GM12878 (cell line): ENCODE measurements around the gene FOS. TPM values are rescaled to one million over a fixed set of nuclear protein-coding genes. Genes with fewer than 3 reads are reported as not detected.

Source experiments
- ATAC-seq: fragments of 200-7000 bp; cut with Tn5 transposase; 3 replicates; pipeline ENCODE4 v1.9.1; 2020; ENCODE audit warnings: mild to moderate bottlenecking, moderate library complexity
- BruUV-seq: library from RNA; stranded (reverse); fragments of 400-500 nt; replicated peaks from 2 replicates; lab custom pipeline; 2021; lab: Mats Ljungman, UMichigan
- CTCF ChIA-PET: fragments of 300-600 bp; sonication (Branson Sonifier 250); formaldehyde crosslinking; extraction: SDS; loops from one replicate; lab custom pipeline; 2021; ENCODE audit warnings: inconsistent platforms; lab: Yijun Ruan, JAX
- POLR2A ChIA-PET: fragments of 350-600 bp; formaldehyde crosslinking; extraction: SDS; loops from one replicate; lab custom pipeline; 2021; ENCODE audit warnings: inconsistent platforms; lab: Charles Lee
- RAD21 ChIA-PET: fragments of 300-600 bp; sonication (Branson Sonifier 250); formaldehyde crosslinking; loops from one replicate; lab custom pipeline; 2023; ENCODE audit warnings: antibody characterized with exemption; ENCODE audit not compliant: unreplicated experiment; lab: Charles Lee
- SMC1A ChIA-PET: fragments of 300-600 bp; sonication (Branson Sonifier 250); formaldehyde crosslinking; loops from one replicate; lab custom pipeline; 2023; ENCODE audit not compliant: unreplicated experiment, uncharacterized antibody; lab: Charles Lee
- DNase-seq: peaks from one replicate; pipeline ENCODE4 v3.0.0-alpha.2; 2011; ENCODE audit warnings: low read depth, low spot score
- FAIRE-seq: peaks from 3 replicates; lab custom pipeline; 2011; peaks lifted over from hg19 to GRCh38; lab: Jason Lieb, UNC
- H2AFZ ChIP-seq: 2 replicates; pipeline ENCODE4 v1.6.0; 2011; ENCODE audit warnings: low read depth, low read length, control low read depth; ENCODE audit not compliant: control insufficient read depth
- H3K27ac ChIP-seq: 2 replicates; pipeline ENCODE4 v1.5.1; 2011; ENCODE audit warnings: control low read depth; ENCODE audit not compliant: control insufficient read depth, insufficient read depth
- H3K27me3 ChIP-seq, 2 experiments: replicated peaks in 1 of 2; 2 replicates each; pipeline versions ENCODE4 v1.6.0 to v1.6.1; 2011; ENCODE audit warnings: low read length in 1 of 2; ENCODE audit not compliant: control insufficient read depth in 2 of 2, insufficient read depth in 2 of 2
- H3K36me3 ChIP-seq, 2 experiments: 2 replicates each; pipeline ENCODE4 v1.5.1; 2011; ENCODE audit warnings: low read length in 1 of 2; ENCODE audit not compliant: control insufficient read depth in 2 of 2, insufficient read depth in 2 of 2
- H3K4me1 ChIP-seq: 2 replicates; pipeline ENCODE4 v1.6.1; 2011; ENCODE audit warnings: mild to moderate bottlenecking, low read length, moderate library complexity, mixed read lengths; ENCODE audit not compliant: control insufficient read depth, insufficient read depth
- H3K4me2 ChIP-seq: 2 replicates; pipeline ENCODE4 v1.6.0; 2011; ENCODE audit warnings: control low read depth; ENCODE audit not compliant: control insufficient read depth, insufficient read depth
- H3K4me3 ChIP-seq: fragments of 200-600 bp; sonication (generic); 2 replicates; pipeline ENCODE4 v1.5.1; 2016
- H3K79me2 ChIP-seq: 2 replicates; pipeline ENCODE4 v1.6.0; 2011; ENCODE audit warnings: low read length; ENCODE audit not compliant: control insufficient read depth, insufficient read depth
- H3K9ac ChIP-seq: 2 replicates; pipeline ENCODE4 v1.8.0; 2011; ENCODE audit warnings: low read length, control low read depth, mixed read lengths; ENCODE audit not compliant: control insufficient read depth, insufficient read depth
- H3K9me3 ChIP-seq: replicated peaks from 3 replicates; pipeline ENCODE4 v1.5.1; 2011; ENCODE audit warnings: mild to moderate bottlenecking, low read length; ENCODE audit not compliant: control insufficient read depth, insufficient read depth
- H4K20me1 ChIP-seq: 2 replicates; pipeline ENCODE4 v1.6.0; 2011; ENCODE audit not compliant: control insufficient read depth, insufficient read depth
- CEBPB ChIP-seq, 2 experiments: fragments of 150-350 bp in 1 of 2; IDR thresholded peaks; 2 replicates each; pipeline ENCODE4 v1.6.1; 2012 to 2014; ENCODE audit warnings: low read depth in 2 of 2, low read length in 2 of 2, borderline replicate concordance in 1 of 2, inconsistent platforms in 1 of 2
- DPF2 ChIP-seq: fragments of 450-650 bp; IDR thresholded peaks from 2 replicates; pipeline ENCODE4 v1.6.1; 2017; ENCODE audit warnings: mild to moderate bottlenecking
- EP300 ChIP-seq, 2 experiments: fragments of 150-350 bp in 1 of 2; IDR thresholded peaks; 2 replicates each; pipeline ENCODE4 v1.6.1; 2011 to 2012; ENCODE audit warnings: low read depth in 2 of 2, low read length in 2 of 2, borderline replicate concordance in 1 of 2, improper control_type of control experiment in 1 of 2, inconsistent platforms in 1 of 2; ENCODE audit not compliant: control insufficient read depth in 1 of 2
- ETV6 ChIP-seq, 2 experiments: fragments of 450-650 bp in 1 of 2; IDR thresholded peaks in 1 of 2; conservative IDR thresholded peaks in 1 of 2; 2 replicates each; pipeline ENCODE4 v1.6.1; 2014; ENCODE audit warnings: antibody characterized with exemption in 1 of 2, borderline replicate concordance in 1 of 2, low read depth in 1 of 2, mild to moderate bottlenecking in 1 of 2, moderate library complexity in 1 of 2
- FOXK2 ChIP-seq: fragments of 450-650 bp; IDR thresholded peaks from 2 replicates; pipeline ENCODE4 v1.6.1; 2017; ENCODE audit warnings: mild to moderate bottlenecking, moderate library complexity
- MEF2B ChIP-seq: fragments of 450-650 bp; IDR thresholded peaks from 2 replicates; pipeline ENCODE4 v1.6.1; 2018; ENCODE audit warnings: mild to moderate bottlenecking, moderate library complexity; ENCODE audit not compliant: partially characterized antibody, poor library complexity, severe bottlenecking
- POU2F2 ChIP-seq: IDR thresholded peaks from 3 replicates; pipeline ENCODE4 v1.6.1; 2011; ENCODE audit warnings: low read depth, mild to moderate bottlenecking, low read length, borderline replicate concordance
- RUNX3 ChIP-seq: IDR thresholded peaks from 2 replicates; pipeline ENCODE4 v1.6.1; 2012; ENCODE audit warnings: low read length, inconsistent platforms
- SMC3 ChIP-seq: IDR thresholded peaks from 2 replicates; pipeline ENCODE4 v1.6.1; 2011; ENCODE audit warnings: low read length, improper control_type of control experiment, borderline replicate concordance
- SRF ChIP-seq, 2 experiments: IDR thresholded peaks; 2 replicates each; pipeline ENCODE4 v1.6.1; 2011; ENCODE audit warnings: low read depth in 2 of 2, low read length in 2 of 2, mild to moderate bottlenecking in 1 of 2, moderate library complexity in 1 of 2
- STAT1 ChIP-seq: fragments of 450-650 bp; conservative IDR thresholded peaks from 2 replicates; pipeline ENCODE4 v1.6.1; 2014; ENCODE audit warnings: antibody characterized with exemption, mild to moderate bottlenecking
- ZZZ3 ChIP-seq: IDR thresholded peaks from 2 replicates; pipeline ENCODE4 v1.6.1; 2011; ENCODE audit warnings: low read depth; ENCODE audit not compliant: control insufficient read depth, insufficient read length
- WGBS: methylation state at CpG from one replicate; pipeline ENCODE4 v1.1.6; 2016; ENCODE audit warnings: low lambda C conversion rate; ENCODE audit not compliant: insufficient replicate concordance, insufficient coverage; ENCODE audit errors: missing lambda C conversion rate; 5-methylcytosine and 5-hydroxymethylcytosine counted together
- in situ Hi-C: fragments of 300-500 bp; cut with MboI; formaldehyde crosslinking; loops from 9 replicates; pipeline ENCODE4 v1.14.3; 2018; ENCODE audit warnings: mixed read lengths
- intact Hi-C: fragments of 100-400 bp; cut with micrococcal nuclease; formaldehyde crosslinking; loops from one replicate; pipeline ENCODE4 v1.14.2; 2022; ENCODE audit not compliant: unreplicated experiment
- polyA plus RNA-seq, 11 experiments: library from polyadenylated mRNA; depleted of rRNA in 4 of 11; unstranded in 6 of 11; stranded (reverse) in 5 of 11; fragments of >200 nt; fragmentation: Nextera tagmentation in 4 of 11; fragmentation: Illumina TruSeq in 1 of 11; extraction: Ambion mirVana in 4 of 11; extraction: Trizol in 1 of 11; gene quantifications; 1 replicate in 1 of 11; 2 replicates in 10 of 11; pipeline versions ENCODE4 v1.2.1 to v1.2.3, GENCODE V29; 2011 to 2016; ENCODE audit warnings: inconsistent platforms in 2 of 11, missing spikeins in 2 of 11, low read depth in 1 of 11
- total RNA-seq, 4 experiments: library from RNA; depleted of rRNA in 3 of 4; stranded (reverse); fragments of >200 nt in 3 of 4; fragmentation: Illumina TruSeq in 1 of 4; extraction: Trizol in 1 of 4; gene quantifications; 2 replicates each; pipeline versions ENCODE4 v1.2.1 to v1.2.3, GENCODE V29; 2013 to 2021
- TF ChIP-seq, protein P1 (sequence below): fragments of 450-650 bp; IDR thresholded peaks from 2 replicates; pipeline ENCODE4 v1.6.1; 2017; ENCODE audit warnings: mild to moderate bottlenecking
- TF ChIP-seq, protein P2 (sequence below): fragments of 450-650 bp; IDR thresholded peaks from 2 replicates; pipeline ENCODE4 v1.6.1; 2017; ENCODE audit warnings: mild to moderate bottlenecking, moderate library complexity
- TF ChIP-seq, protein P3 (sequence below): fragments of 450-650 bp; IDR thresholded peaks from 2 replicates; pipeline ENCODE4 v1.6.1; 2017; ENCODE audit warnings: low read depth, mild to moderate bottlenecking, moderate library complexity

The FOS gene
- total and polyA plus RNA-seq, 10 of the 15 experiments (the other 5 are each of a cell fraction or from before 2014, with no cell fraction given): 0.02 to 0.95 (median 0.38) TPM

DNA sequence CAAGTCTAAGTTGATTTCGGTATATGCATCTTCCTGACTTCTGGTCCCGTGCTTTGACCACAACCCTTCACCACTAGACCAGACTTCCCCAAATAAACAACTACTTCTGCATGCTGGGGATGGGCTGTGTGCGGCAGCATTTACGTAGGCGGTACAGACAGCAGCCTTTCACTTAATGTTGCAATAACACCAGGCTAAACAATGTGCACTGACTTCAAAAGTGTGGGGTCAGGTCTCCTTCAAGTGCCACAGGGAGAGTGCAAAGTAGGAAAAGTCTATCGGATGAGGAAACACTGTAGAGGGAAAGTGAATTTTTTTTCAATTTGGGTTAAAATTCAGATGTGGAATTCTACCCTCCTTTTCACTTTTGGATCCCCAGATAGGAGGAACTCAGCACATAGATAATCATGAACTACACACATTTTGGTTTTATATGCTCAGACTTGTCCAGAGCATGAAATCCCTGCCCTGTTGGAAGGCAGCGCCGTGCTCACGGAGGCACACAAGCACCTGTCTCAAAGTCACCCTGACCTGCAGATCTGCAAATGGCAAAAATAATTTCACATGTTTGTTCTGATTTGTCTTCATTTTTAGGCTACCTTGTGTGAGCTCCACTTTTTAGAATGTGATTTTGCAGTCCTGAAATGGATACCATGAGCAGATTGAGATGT is 3.6 kb upstream of the FOS start:
- no peaks in the 10 kb centered on the region; the same call in 1 of the 2 replicates for H3K79me2 ChIP-seq
- H3K27ac ChIP-seq: no peak overlapping the region
- ChIA-PET RAD21 (no interaction called here), CTCF (no interaction called here), SMC1A (no interaction called here), POLR2A (no interaction called here)
- peaks cover 27 to 31% of the 10 kb centered on the region in 2 experiments for H3K27me3 ChIP-seq
- ATAC-seq: peak; percentile 4; the same call in 2 of the 3 replicates
- no peak overlapping the region for H2AFZ ChIP-seq
- WGBS: 38% methylated on average over 9 of the region's 9 CpGs
- no peaks in the 10 kb centered on the region for H3K9me3 ChIP-seq
- BruUV-seq: no TSS peak
- no peak for FAIRE-seq
- no peak overlapping the region for H3K4me2 ChIP-seq
- H3K4me1 ChIP-seq: peaks cover 17% of the 10 kb centered on the region
- intact Hi-C loops (no loop called here), in situ Hi-C loops (loop anchor here (25.0 kb wide), 1 partner anchor 1513 kb away; a partner anchor contains a TSS)
- DNase-seq: peak; percentile 40
- H3K4me3 ChIP-seq: no peak overlapping the region
- H4K20me1 ChIP-seq: 0 out of 2 replicates have a peak, but pooled peaks cover 3% of the 10 kb centered on the region
- no peak overlapping the region for H3K9ac ChIP-seq
- no peaks in the 10 kb centered on the region for H3K36me3 ChIP-seq
- TF ChIP-seq, protein P1, sequence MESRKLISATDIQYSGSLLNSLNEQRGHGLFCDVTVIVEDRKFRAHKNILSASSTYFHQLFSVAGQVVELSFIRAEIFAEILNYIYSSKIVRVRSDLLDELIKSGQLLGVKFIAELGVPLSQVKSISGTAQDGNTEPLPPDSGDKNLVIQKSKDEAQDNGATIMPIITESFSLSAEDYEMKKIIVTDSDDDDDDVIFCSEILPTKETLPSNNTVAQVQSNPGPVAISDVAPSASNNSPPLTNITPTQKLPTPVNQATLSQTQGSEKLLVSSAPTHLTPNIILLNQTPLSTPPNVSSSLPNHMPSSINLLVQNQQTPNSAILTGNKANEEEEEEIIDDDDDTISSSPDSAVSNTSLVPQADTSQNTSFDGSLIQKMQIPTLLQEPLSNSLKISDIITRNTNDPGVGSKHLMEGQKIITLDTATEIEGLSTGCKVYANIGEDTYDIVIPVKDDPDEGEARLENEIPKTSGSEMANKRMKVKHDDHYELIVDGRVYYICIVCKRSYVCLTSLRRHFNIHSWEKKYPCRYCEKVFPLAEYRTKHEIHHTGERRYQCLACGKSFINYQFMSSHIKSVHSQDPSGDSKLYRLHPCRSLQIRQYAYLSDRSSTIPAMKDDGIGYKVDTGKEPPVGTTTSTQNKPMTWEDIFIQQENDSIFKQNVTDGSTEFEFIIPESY: no peak
- TF ChIP-seq RUNX3 (peak; percentile 86), POU2F2 (peak; percentile 59; the same call in 2 of the 3 replicates), DPF2 (0 out of 2 replicates have a peak, but pooled peaks have one; percentile 32), SRF (IDR thresholded peaks at IDR 0.05; ENCODE audit: low read depth in 2 of 2, low read length in 2 of 2) (no peak), SMC3 (no peak), ETV6 (conservative IDR thresholded peaks at IDR 0.05 in 1 of 2, IDR thresholded peaks at IDR 0.05 in 1 of 2; ENCODE audit: borderline replicate concordance in 1 of 2, low read depth in 1 of 2) (no peak), STAT1 (no peak), FOXK2 (no peak; the same call in 1 of the 2 replicates), CEBPB (IDR thresholded peaks at IDR 0.05; ENCODE audit: borderline replicate concordance in 1 of 2, low read depth in 2 of 2, low read length in 2 of 2) (no peak), ZZZ3 (no peak), MEF2B (peak; percentile 33), EP300 (IDR thresholded peaks at IDR 0.05; ENCODE audit: borderline replicate concordance in 1 of 2, control insufficient read depth in 1 of 2, low read depth in 2 of 2, low read length in 2 of 2) (peak; percentile 69 to 78)
- TF ChIP-seq, protein P2, sequence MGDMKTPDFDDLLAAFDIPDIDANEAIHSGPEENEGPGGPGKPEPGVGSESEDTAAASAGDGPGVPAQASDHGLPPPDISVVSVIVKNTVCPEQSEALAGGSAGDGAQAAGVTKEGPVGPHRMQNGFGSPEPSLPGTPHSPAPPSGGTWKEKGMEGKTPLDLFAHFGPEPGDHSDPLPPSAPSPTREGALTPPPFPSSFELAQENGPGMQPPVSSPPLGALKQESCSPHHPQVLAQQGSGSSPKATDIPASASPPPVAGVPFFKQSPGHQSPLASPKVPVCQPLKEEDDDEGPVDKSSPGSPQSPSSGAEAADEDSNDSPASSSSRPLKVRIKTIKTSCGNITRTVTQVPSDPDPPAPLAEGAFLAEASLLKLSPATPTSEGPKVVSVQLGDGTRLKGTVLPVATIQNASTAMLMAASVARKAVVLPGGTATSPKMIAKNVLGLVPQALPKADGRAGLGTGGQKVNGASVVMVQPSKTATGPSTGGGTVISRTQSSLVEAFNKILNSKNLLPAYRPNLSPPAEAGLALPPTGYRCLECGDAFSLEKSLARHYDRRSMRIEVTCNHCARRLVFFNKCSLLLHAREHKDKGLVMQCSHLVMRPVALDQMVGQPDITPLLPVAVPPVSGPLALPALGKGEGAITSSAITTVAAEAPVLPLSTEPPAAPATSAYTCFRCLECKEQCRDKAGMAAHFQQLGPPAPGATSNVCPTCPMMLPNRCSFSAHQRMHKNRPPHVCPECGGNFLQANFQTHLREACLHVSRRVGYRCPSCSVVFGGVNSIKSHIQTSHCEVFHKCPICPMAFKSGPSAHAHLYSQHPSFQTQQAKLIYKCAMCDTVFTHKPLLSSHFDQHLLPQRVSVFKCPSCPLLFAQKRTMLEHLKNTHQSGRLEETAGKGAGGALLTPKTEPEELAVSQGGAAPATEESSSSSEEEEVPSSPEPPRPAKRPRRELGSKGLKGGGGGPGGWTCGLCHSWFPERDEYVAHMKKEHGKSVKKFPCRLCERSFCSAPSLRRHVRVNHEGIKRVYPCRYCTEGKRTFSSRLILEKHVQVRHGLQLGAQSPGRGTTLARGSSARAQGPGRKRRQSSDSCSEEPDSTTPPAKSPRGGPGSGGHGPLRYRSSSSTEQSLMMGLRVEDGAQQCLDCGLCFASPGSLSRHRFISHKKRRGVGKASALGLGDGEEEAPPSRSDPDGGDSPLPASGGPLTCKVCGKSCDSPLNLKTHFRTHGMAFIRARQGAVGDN: no peak
- TF ChIP-seq, protein P3, sequence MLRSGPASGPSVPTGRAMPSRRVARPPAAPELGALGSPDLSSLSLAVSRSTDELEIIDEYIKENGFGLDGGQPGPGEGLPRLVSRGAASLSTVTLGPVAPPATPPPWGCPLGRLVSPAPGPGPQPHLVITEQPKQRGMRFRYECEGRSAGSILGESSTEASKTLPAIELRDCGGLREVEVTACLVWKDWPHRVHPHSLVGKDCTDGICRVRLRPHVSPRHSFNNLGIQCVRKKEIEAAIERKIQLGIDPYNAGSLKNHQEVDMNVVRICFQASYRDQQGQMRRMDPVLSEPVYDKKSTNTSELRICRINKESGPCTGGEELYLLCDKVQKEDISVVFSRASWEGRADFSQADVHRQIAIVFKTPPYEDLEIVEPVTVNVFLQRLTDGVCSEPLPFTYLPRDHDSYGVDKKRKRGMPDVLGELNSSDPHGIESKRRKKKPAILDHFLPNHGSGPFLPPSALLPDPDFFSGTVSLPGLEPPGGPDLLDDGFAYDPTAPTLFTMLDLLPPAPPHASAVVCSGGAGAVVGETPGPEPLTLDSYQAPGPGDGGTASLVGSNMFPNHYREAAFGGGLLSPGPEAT: peak; percentile 59; the same call in 1 of the 2 replicates
